HuH-7 (cell line): ENCODE measurements around the gene GVQW3.

ENCODE experiments used
- DNase-seq: peaks from one replicate; pipeline ENCODE4 v3.0.0; 2011; ENCODE audit warnings: low spot score

Gene GVQW3

GRCh38 chr11:76445121-76446084 lies 64.3 kb downstream of the GVQW3 start:
- DNase-seq = peak; percentile 53

- no peak for DNase-seq
Observed at GRCh38 chr11:76448506-76448905, 67.4 kb downstream of the GVQW3 start.

GRCh38 chr11:76453248-76453647 lies 72.1 kb downstream of the GVQW3 start:
- peak; percentile 9 for DNase-seq

- DNase-seq = no peak
Observed at GRCh38 chr11:76455331-76455730, 74.2 kb downstream of the GVQW3 start.

- no peak for DNase-seq
Observed at GRCh38 chr11:76455931-76456330, 74.8 kb downstream of the GVQW3 start.

GRCh38 chr11:76456571-76456970 lies 75.4 kb downstream of the GVQW3 start:
- no peak for DNase-seq
